ENCODE results near the gene CDKN2B.

The CDKN2B gene

DNA sequence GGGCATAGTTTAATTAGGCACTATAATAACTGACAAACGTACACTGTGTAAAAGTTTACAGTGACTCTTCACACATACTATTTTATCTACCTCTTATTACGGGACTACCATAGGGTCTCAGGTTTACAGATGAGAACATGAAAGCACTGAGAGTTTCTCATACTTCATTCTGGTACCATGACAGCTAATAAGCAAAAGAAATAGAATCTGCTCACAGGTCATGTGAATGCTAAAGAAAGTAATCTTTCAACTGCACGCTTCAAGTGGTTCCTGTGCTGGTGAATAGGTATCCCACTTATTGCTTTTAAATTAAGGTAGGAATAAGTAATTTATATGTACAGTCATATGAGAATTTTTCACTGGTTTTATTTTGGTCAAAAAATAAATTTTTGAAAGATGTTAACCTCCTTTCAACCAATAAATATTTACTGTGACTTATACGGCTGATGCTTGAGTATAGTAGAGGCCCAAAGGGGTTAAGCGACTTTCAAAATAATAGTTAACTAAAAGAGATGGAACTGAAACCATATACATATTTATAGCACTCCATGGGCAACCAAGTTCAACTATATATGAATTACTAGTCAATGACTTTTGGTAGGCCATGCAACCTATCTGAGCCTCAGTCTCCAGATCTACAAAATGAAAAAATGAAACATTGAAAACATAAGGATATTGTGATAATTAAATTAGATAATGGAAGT lies 23.0 kb downstream of the CDKN2B start:
- TF ChIP-seq, protein P1, sequence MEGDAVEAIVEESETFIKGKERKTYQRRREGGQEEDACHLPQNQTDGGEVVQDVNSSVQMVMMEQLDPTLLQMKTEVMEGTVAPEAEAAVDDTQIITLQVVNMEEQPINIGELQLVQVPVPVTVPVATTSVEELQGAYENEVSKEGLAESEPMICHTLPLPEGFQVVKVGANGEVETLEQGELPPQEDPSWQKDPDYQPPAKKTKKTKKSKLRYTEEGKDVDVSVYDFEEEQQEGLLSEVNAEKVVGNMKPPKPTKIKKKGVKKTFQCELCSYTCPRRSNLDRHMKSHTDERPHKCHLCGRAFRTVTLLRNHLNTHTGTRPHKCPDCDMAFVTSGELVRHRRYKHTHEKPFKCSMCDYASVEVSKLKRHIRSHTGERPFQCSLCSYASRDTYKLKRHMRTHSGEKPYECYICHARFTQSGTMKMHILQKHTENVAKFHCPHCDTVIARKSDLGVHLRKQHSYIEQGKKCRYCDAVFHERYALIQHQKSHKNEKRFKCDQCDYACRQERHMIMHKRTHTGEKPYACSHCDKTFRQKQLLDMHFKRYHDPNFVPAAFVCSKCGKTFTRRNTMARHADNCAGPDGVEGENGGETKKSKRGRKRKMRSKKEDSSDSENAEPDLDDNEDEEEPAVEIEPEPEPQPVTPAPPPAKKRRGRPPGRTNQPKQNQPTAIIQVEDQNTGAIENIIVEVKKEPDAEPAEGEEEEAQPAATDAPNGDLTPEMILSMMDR (IDR thresholded peaks at IDR 0.05; ENCODE audit: low read depth, low read length, missing control alignments), result no peak
- H3K4me3 ChIP-seq (ENCODE audit: low read depth, low read length), result no peak overlapping the region
- no peak for DNase-seq (ENCODE audit: low read depth)
- in situ Hi-C loops (cut with HindIII; ENCODE audit: low sequenced_read_pairs), result no loop called here

DNA sequence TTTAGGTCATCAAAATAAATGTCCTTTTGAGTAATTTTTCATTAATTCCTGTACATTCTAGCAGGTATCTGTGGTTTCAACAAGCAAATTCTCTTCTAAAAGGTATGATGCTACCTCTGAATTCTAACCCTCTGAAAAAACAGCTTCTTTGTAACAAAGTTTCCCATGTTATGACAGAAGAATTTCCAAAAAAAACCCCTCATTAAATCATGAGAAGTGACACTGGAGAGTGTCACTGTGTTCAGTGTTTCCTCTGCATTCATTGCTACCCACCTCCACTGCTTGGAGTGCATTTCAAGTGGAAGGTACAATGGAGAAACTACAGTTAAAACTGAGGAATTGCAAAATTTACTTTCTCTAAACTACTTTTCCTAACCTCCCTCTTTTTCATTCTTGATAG lies 25.0 kb downstream of the CDKN2B start:
- H3K4me3 ChIP-seq (ENCODE audit: low read depth, low read length), result no peak overlapping the region
- no peak for DNase-seq (ENCODE audit: low read depth)
- in situ Hi-C loops (cut with HindIII; ENCODE audit: low sequenced_read_pairs), result no loop called here
- TF ChIP-seq, protein P1 (IDR thresholded peaks at IDR 0.05; ENCODE audit: low read depth, low read length, missing control alignments), result no peak

DNA sequence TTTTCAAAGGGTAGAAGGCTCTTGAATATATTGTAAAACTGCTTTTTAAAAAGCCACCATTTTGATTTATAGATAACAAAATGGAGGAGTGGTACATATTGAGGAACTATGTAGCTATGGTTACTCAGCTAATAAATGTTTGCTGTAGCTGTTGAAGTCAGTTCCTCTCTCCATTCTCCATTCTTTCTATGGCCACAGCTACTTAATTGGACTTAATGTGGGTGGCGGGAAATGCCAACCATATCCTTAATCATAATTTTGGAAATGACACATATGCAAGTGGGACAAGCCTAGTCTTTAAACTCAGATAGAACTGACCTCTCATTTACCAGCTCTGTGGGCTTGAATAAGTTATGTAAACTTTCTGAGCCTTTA lies 25.6 kb downstream of the CDKN2B start:
- no peak for DNase-seq (ENCODE audit: low read depth)
- H3K4me3 ChIP-seq (ENCODE audit: low read depth, low read length), result no peak overlapping the region
- TF ChIP-seq, protein P1 (IDR thresholded peaks at IDR 0.05; ENCODE audit: low read depth, low read length, missing control alignments), result no peak
- in situ Hi-C loops (cut with HindIII; ENCODE audit: low sequenced_read_pairs), result no loop called here

DNA sequence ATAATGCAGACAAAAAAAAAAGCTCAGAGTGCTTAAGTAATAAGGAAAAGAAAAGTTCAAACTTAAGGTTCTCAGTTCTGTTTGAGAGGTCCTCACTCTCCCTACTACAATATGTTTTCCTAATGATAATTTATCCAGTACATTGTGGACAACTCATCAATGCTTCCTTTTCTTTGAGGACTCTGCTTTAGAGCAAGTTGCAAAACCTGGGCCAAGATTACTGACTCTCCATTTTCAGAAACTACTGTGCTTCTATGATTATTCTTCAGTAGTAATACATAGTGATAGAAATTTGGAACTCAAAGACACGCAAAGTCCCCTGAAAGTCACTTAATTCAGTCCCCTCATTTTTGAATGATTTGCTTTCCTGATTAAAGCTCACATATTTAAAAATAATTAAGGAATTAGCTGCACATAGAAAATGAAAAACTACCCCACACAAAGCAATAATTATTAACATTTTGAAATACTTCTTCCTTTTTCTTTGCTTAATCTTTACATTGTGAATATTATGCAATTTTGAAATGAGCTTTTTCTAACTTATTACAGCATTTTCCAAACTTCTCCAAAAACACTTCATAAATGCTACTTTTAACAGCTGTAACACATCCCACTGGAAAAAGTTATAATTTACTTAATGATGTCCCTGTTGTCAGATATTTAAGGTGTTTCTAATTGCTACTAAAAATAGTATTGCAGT lies 26.1 kb downstream of the CDKN2B start:
- no peak for DNase-seq (ENCODE audit: low read depth)
- TF ChIP-seq, protein P1 (IDR thresholded peaks at IDR 0.05; ENCODE audit: low read depth, low read length, missing control alignments), result no peak
- no peak overlapping the region for H3K4me3 ChIP-seq (ENCODE audit: low read depth, low read length)
- in situ Hi-C loops (cut with HindIII; ENCODE audit: low sequenced_read_pairs), result no loop called here

DNA sequence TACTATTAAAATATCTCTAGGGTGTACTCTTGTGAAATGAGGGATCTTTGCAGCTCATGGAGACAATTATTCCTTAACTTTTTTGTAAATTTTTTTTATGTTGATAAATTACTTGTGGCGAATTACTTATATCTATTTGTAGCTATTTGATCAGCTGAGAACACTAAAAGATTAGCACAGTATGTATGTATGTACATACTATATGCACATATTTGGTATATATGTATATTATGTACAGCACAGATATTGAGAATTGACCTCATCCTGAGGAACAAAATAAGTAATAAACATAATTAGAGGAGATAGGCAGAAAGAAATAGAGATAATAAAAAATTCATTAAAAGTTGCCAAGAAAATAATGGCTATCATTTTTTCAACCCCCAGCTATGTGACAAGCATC lies 26.7 kb downstream of the CDKN2B start:
- DNase-seq (ENCODE audit: low read depth), result no peak
- no peak overlapping the region for H3K4me3 ChIP-seq (ENCODE audit: low read depth, low read length)
- TF ChIP-seq, protein P1 (IDR thresholded peaks at IDR 0.05; ENCODE audit: low read depth, low read length, missing control alignments), result no peak
- in situ Hi-C loops (cut with HindIII; ENCODE audit: low sequenced_read_pairs), result no loop called here

DNA sequence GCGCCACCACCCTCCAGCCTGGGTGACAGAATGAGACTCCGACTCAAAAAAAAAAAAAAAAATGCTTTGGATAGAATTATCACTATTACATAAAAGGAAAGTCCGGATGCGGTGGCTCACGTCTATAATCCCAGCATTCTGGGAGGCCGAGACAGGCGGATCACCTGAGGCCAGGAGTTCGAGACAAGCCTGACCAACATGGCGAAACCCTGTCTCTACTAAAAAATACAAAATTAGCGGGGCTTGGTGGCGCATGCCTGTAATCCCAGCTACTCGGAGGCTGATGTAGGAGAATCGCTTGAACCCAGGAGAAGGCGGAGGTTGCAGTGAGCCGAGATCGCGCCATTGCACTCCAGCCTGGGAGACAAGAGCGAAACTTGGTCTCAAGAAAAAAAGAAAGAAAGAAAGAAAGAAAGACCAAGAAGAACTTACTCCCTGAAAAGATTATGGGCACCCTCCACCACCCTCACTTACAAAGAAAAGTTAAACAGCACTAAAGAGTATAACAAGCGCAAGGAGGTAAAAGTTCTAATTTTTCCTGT lies 32.7 kb downstream of the CDKN2B start:
- H3K4me3 ChIP-seq (ENCODE audit: low read depth, low read length), result no peak overlapping the region
- in situ Hi-C loops (cut with HindIII; ENCODE audit: low sequenced_read_pairs), result no loop called here
- TF ChIP-seq, protein P1 (IDR thresholded peaks at IDR 0.05; ENCODE audit: low read depth, low read length, missing control alignments), result no peak
- no peak for DNase-seq (ENCODE audit: low read depth)

Data from astrocyte of the cerebellum (primary cell).